NT2/D1 (cell line): ENCODE results near the gene MBP.

Experiments used
- DNase-seq: peaks from one replicate; pipeline ENCODE4 v3.0.0-alpha.2; 2011; ENCODE audit warnings: low read depth, low spot score
- H3K27me3 ChIP-seq: 2 replicates; pipeline ENCODE4 v1.6.0; 2011; ENCODE audit warnings: mild to moderate bottlenecking; ENCODE audit not compliant: insufficient read length, insufficient read depth
- H3K36me3 ChIP-seq: 2 replicates; pipeline ENCODE4 v1.6.1; 2011; ENCODE audit warnings: mild to moderate bottlenecking, low read length, mixed read lengths; ENCODE audit not compliant: insufficient read depth, insufficient read length
- H3K4me1 ChIP-seq: 2 replicates; pipeline ENCODE4 v1.5.1; 2011; ENCODE audit not compliant: insufficient read depth, insufficient read length
- H3K4me3 ChIP-seq: 2 replicates; pipeline ENCODE4 v1.5.1; 2011; ENCODE audit warnings: low read depth; ENCODE audit not compliant: insufficient read length
- H3K9ac ChIP-seq: 2 replicates; pipeline ENCODE4 v1.6.0; 2011; ENCODE audit warnings: low read depth; ENCODE audit not compliant: insufficient read length
- H3K9me3 ChIP-seq: 2 replicates; pipeline ENCODE4 v1.5.1; 2011; ENCODE audit warnings: mild to moderate bottlenecking, low read length; ENCODE audit not compliant: insufficient read depth
- SUZ12 ChIP-seq: IDR thresholded peaks from 2 replicates; pipeline ENCODE4 v1.6.1; 2011; ENCODE audit not compliant: insufficient read length, insufficient read depth; ENCODE audit errors: extremely low read depth
- YY1 ChIP-seq: IDR thresholded peaks from 2 replicates; pipeline ENCODE4 v1.6.1; 2011; ENCODE audit not compliant: insufficient read length, insufficient read depth
- ZNF274 ChIP-seq: IDR thresholded peaks from 2 replicates; pipeline ENCODE4 v1.6.1; 2011; ENCODE audit warnings: mild to moderate bottlenecking, low read depth, low read length

The MBP gene

DNA sequence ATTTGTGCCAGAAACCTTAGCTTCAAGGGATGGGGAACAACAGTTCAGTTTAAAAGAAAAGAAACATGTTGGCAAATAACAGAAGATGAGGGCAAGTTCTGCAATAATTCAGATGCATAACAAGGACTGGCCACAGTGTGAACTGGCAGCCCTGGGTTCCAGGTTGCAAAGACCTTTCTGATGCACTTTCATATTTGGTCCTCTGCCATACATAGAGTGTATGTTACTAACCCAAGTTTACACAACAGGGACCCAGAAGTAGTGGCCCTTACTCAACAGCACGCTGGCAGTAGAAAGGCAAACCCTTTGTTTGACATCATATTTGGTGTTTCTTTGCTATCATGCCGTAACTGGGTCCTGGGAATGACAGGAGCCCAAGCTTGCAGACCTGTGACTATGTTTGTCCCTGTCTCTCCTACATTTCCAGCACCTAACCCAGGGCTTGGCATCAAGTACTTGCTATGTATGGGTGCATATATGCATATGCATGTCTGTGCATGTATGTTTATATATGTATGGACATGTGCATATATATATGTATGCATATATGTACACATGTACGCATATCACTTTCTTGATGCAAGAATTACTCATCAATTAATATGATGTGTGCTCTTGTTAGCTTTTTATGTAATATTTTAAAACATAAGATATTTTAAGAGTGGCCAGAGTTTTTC is 94.3 kb downstream of the MBP start:
- H3K9ac ChIP-seq: no peak overlapping the region
- H3K27me3 ChIP-seq: no peaks in the 10 kb centered on the region
- no peaks in the 10 kb centered on the region for H3K36me3 ChIP-seq
- no peaks in the 10 kb centered on the region for H3K4me1 ChIP-seq
- DNase-seq: no peak
- no peak overlapping the region for H3K4me3 ChIP-seq
- TF ChIP-seq SUZ12: no peak
- no peak for TF ChIP-seq YY1
- TF ChIP-seq ZNF274: no peak
- H3K9me3 ChIP-seq: no peaks in the 10 kb centered on the region

DNA sequence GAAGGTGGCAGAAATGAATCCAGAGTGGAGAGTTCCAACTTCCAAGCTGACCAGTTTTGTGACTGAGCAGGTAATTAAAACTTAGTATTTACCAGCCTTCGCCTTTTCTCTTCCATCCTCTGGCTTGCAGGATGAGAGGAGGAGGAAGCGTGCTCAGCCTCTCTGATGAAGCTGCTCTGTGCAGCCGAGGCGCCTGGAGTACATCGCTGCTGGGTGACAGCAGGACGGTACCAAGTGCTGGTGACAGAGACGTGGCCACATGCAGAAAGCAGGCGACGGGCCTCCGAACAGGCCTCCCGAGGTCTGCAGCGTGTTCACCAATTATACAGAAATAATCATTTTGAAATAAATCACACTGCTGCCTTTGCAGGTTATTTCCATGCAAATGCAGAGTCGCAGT is 95.0 kb downstream of the MBP start:
- H3K9ac ChIP-seq: no peak overlapping the region
- DNase-seq: no peak
- no peak for TF ChIP-seq SUZ12
- TF ChIP-seq ZNF274: no peak
- TF ChIP-seq YY1: no peak
- H3K36me3 ChIP-seq: no peaks in the 10 kb centered on the region
- H3K4me3 ChIP-seq: no peak overlapping the region
- no peaks in the 10 kb centered on the region for H3K9me3 ChIP-seq
- no peaks in the 10 kb centered on the region for H3K4me1 ChIP-seq
- no peaks in the 10 kb centered on the region for H3K27me3 ChIP-seq

DNA sequence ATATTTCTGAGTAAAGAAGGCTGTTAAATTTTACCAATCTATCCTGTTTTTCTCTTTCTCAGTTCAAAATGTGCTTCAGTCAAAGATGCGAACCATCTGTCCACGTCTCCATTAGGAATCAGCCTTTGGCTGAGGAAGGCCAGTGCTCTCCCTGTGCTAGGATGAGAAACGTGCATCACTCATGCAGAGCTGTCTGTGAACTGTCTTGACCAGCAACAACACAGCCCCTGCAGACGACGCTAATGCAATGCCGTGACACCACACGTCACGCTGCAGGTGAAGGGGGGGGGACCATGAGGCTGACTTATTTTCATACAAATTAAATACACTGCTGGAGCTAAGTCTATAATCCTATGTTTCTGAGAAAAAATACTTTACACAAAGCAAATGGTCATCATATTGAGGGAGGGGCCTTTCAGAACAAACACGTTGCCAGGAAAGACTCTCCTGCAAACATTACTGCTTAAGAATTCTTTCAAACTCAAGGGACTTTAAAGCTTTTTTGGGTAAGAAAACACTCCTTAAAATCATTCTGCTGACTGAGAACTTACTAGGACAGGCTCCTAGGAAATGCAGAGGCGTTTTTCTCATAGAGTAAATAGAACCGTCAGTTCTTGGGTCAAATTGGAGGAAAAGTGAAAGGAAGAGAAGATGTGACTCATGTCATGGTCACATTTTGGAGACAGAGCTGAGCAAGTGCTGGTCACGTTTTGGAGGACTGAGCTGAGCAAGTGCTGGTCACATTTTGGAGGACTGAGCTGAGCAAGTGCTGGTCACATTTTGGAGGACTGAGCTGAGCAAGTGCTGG is 97.0 kb downstream of the MBP start:
- no peak for TF ChIP-seq SUZ12
- no peak for TF ChIP-seq YY1
- no peak for TF ChIP-seq ZNF274
- H3K9ac ChIP-seq: no peak overlapping the region
- H3K36me3 ChIP-seq: no peaks in the 10 kb centered on the region
- no peaks in the 10 kb centered on the region for H3K27me3 ChIP-seq
- H3K4me3 ChIP-seq: no peak overlapping the region
- no peaks in the 10 kb centered on the region for H3K9me3 ChIP-seq
- no peaks in the 10 kb centered on the region for H3K4me1 ChIP-seq
- no peak for DNase-seq

DNA sequence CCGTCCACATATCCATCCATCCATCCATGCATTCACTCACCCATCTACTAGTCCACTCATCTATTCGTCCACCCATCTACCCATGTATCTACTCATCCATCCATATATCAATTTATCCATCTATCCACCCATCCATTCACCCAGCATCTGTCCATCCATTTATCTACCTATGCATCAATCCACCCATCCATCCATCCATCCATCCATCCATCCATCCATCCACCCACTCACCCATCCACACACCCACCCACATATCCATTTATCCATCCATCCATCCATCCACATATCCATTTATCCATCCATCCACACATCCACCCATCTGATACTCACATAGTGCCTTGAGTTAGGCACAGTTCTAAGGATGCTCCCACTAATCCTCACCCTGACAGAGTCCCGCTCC is 99.0 kb downstream of the MBP start:
- H3K27me3 ChIP-seq: no peaks in the 10 kb centered on the region
- no peak for TF ChIP-seq YY1
- TF ChIP-seq ZNF274: no peak
- H3K9me3 ChIP-seq: peaks cover 9% of the 10 kb centered on the region; the same call in 1 of the 2 replicates
- no peaks in the 10 kb centered on the region for H3K36me3 ChIP-seq
- H3K4me1 ChIP-seq: no peaks in the 10 kb centered on the region
- DNase-seq: no peak
- H3K9ac ChIP-seq: no peak overlapping the region
- no peak overlapping the region for H3K4me3 ChIP-seq

DNA sequence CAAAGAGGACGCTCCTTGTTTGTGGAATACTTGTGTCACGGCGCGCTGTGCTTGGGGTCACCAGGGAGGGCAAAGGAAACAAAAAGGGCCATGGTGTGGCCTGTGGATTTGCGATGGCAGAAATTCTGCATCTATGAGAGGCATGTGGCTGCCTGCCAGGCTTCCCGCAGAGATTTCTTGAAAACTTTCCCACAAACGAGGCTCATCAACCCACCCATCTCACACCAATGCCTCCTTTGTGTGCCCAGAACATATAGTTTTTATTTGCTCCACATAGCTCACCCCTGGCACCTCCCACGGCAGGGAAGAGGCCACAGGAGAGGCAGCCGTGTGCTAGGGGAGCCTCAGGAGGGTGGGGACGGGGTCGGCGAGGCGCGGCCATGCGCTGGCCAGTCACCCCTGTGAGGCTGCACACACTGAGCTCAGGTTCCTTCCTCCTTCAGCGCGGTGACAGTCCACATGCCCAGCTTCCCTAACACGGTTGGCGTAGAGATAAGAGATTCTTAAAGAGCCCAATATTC is 100.3 kb downstream of the MBP start:
- DNase-seq: no peak
- H3K36me3 ChIP-seq: no peaks in the 10 kb centered on the region

DNA sequence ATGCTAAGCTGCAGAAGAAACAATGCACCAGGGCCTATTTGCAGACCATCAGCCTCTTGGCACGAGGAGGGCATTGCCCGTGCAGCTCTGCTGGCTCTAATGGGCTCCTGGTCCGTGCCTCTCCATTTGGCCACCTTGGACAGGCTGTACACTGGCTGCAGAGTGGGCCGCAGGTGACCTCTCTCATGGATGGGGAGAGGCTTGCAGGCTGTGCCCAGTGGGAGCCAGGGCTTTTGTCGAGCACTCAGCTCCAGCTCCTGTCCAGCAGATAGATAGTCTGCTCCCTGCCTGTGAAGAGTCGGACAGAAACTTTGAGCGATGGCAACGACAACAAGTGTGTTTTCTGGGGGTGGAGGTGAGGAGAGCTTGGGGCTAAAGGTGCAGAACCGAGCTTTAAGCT is 100.9 kb downstream of the MBP start:
- DNase-seq: no peak
- H3K27me3 ChIP-seq: no peaks in the 10 kb centered on the region
- no peak overlapping the region for H3K9ac ChIP-seq
- H3K9me3 ChIP-seq: peaks cover 9% of the 10 kb centered on the region; the same call in 1 of the 2 replicates
- H3K36me3 ChIP-seq: no peaks in the 10 kb centered on the region
- TF ChIP-seq YY1: no peak
- no peak for TF ChIP-seq ZNF274
- no peak for TF ChIP-seq SUZ12
- no peaks in the 10 kb centered on the region for H3K4me1 ChIP-seq
- H3K4me3 ChIP-seq: no peak overlapping the region

More for the DNA sequence above, 100.3 kb downstream of the MBP start:
- no peak for TF ChIP-seq SUZ12
- TF ChIP-seq YY1: no peak
- TF ChIP-seq ZNF274: no peak
- Histone ChIP-seq H3K9ac (no peak overlapping the region), H3K27me3 (no peaks in the 10 kb centered on the region), H3K9me3 (peaks cover 9% of the 10 kb centered on the region; the same call in 1 of the 2 replicates), H3K4me1 (no peaks in the 10 kb centered on the region), H3K4me3 (no peak overlapping the region)

DNA sequence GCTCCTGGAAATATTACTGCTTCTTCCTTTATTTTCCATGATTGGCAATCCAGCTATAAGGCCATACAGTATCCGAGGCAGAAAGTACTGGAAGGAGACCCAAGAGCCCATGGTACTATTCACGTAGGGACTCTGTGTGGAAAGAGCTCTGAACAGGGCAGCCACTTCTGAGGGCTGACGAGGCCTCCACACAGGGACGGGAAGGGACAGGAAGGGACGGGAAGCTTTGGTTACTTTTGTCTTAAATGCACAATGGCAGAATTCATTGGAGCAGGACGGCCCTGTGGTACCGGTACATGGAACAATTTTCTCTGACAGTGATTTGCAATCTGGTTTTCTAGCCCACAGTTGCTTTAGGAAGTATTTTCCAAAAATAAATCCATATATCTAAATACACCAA is 102.4 kb downstream of the MBP start:
- Histone ChIP-seq H3K9me3 (peaks cover 9% of the 10 kb centered on the region; the same call in 1 of the 2 replicates), H3K36me3 (no peaks in the 10 kb centered on the region), H3K4me1 (no peaks in the 10 kb centered on the region), H3K4me3 (no peak overlapping the region), H3K9ac (no peak overlapping the region), H3K27me3 (no peaks in the 10 kb centered on the region)
- TF ChIP-seq YY1 (no peak), ZNF274 (no peak), SUZ12 (no peak)
- no peak for DNase-seq
